ENCODE measurements around the gene NCR2.

GRCh38 chr6:41338659-41339058 is 3.3 kb downstream of the NCR2 start:
- no peak for TF ChIP-seq CTCF (conservative IDR thresholded peaks at IDR 0.05; ENCODE audit: low read length)
- TF ChIP-seq EZH2phosphoT487 (IDR thresholded peaks at IDR 0.05; ENCODE audit: borderline replicate concordance, low read depth, low read length): no peak

Measured in OCI-LY7 (cell line).